Measurements from ENCODE around the gene RBFA. TPM values are rescaled to one million over a fixed set of nuclear protein-coding genes. Genes with fewer than 3 reads are reported as not detected.

The RBFA gene
- total and polyA plus RNA-seq, 2 donors (not counting 3 experiments of a cell fraction or from before 2014, with no cell fraction given) = 27.4 to 34.8 TPM

DNA sequence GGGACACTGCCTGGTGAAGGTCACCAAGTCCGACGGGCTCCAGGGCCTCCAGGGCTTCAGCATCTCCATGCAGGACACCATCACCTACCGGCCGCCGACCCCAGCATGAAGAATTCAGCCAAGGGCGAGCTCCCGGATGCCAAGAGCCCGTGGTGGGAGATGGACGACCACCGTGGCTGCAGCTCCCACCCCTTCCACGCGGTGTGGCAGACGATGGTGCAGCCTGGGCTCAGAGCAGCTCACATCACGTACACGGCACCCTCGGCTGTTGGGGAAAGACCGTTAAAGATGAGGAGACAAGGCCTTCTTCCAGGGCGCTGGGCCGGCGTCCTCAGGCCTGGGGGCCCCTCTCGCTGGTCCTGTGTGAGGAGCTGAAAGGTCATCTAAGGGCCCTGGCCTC is 43.6 kb downstream of the RBFA start:
- H3K9me3 ChIP-seq (replicated peaks; ENCODE audit: control insufficient read depth, insufficient read depth, low read length) = no peaks in the 10 kb centered on the region
- no peaks in the 10 kb centered on the region for H3K79me2 ChIP-seq (ENCODE audit: control insufficient read depth, insufficient read depth, low read length)
- peaks cover 0 to 2% of the 10 kb centered on the region in 2 experiments for H3K27me3 ChIP-seq (ENCODE audit: control insufficient read depth in 2 of 2, insufficient read depth in 2 of 2, low read length in 2 of 2)
- dilution Hi-C loops (cut with MboI; ENCODE audit: extremely low pct_ligation_motif_present, low sequenced_read_pairs) = no loop called here
- H3K4me2 ChIP-seq (ENCODE audit: insufficient read depth, low read length) = no peak overlapping the region
- H3K36me3 ChIP-seq (ENCODE audit: control insufficient read depth in 2 of 2, extremely low read depth in 1 of 2, insufficient read depth in 2 of 2, low read length in 2 of 2) = no peaks in the 10 kb centered on the region
- no peak overlapping the region for H3K27ac ChIP-seq (ENCODE audit: insufficient read depth, low read depth, low read length)
- H4K20me1 ChIP-seq (replicated peaks; ENCODE audit: control insufficient read depth, extremely low read depth, insufficient read depth, low read length) = no peaks in the 10 kb centered on the region
- POLR2A ChIA-PET = no interaction called here
- CTCF ChIA-PET = no interaction called here
- no peaks in the 10 kb centered on the region for H3K4me1 ChIP-seq (ENCODE audit: control insufficient read depth, extremely low read depth, insufficient read depth, low read length)
- no peak overlapping the region for H2AFZ ChIP-seq (ENCODE audit: low read depth, low read length)
- no peak overlapping the region for H3K9ac ChIP-seq (replicated peaks; ENCODE audit: extremely low read depth, insufficient read depth, low read length)
- DNase-seq (ENCODE audit: low read depth, low spot score) (no peak), FAIRE-seq (no peak)
- no peak overlapping the region for H3K4me3 ChIP-seq (replicated peaks in 1 of 3; ENCODE audit: insufficient read depth in 1 of 3, low read depth in 1 of 3, low read length in 3 of 3)
- H3K9me1 ChIP-seq (replicated peaks; ENCODE audit: control insufficient read depth, extremely low read depth, insufficient read depth, low read length) = no peaks in the 10 kb centered on the region
- TF ChIP-seq GATA2 (IDR thresholded peaks at IDR 0.05; ENCODE audit: insufficient read depth, insufficient read length, low read depth, low read length) (no peak), MYC (IDR thresholded peaks at IDR 0.05; ENCODE audit: low read depth, low read length) (no peak), JUN (IDR thresholded peaks at IDR 0.05; ENCODE audit: borderline replicate concordance, insufficient read depth, insufficient read length, low read depth) (no peak), MAX (IDR thresholded peaks at IDR 0.05; ENCODE audit: insufficient read depth, insufficient read length) (no peak), POLR2AphosphoS5 (IDR thresholded peaks at IDR 0.05; ENCODE audit: insufficient read depth, low read depth, low read length) (no peak), POLR2A (IDR thresholded peaks at IDR 0.05; ENCODE audit: low read depth, low read length) (no peak), FOS (IDR thresholded peaks at IDR 0.05; ENCODE audit: borderline replicate concordance, insufficient read depth, low read length) (no peak), EZH2 (IDR thresholded peaks at IDR 0.05; ENCODE audit: borderline replicate concordance, low read depth, low read length, severe bottlenecking) (no peak), CTCF (IDR thresholded peaks at IDR 0.05; ENCODE audit: extremely low read depth in 1 of 2, insufficient read depth in 1 of 2, low read depth in 1 of 2, low read length in 2 of 2) (no peak)
- no TSS peak for BruUV-seq (replicated peaks)
- intact Hi-C loops (cut with micrococcal nuclease) = no loop called here

Other genes with a start within 250 kb of the RBFA start
- not detected in 2 replicates for gene KCNG2, start 236.5 kb upstream of the RBFA start, total RNA-seq
- gene KCNG2, start 236.5 kb upstream of the RBFA start, polyA plus RNA-seq = not detected in 2 replicates
- gene SLC66A2, start 82.8 kb upstream of the RBFA start, total RNA-seq = 32.5 and 35.2 TPM in 2 replicates
- 37.1 and 40.4 TPM in 2 replicates for gene SLC66A2, start 82.8 kb upstream of the RBFA start, polyA plus RNA-seq
- gene HSBP1L1, start 69.8 kb upstream of the RBFA start, total RNA-seq = 3.7 and 5.2 TPM in 2 replicates
- 5.6 and 7.1 TPM in 2 replicates for gene HSBP1L1, start 69.8 kb upstream of the RBFA start, polyA plus RNA-seq
- gene TXNL4A, start 45.9 kb upstream of the RBFA start, total RNA-seq = 147 and 148 TPM in 2 replicates
- gene TXNL4A, start 45.9 kb upstream of the RBFA start, polyA plus RNA-seq = 142 and 172 TPM in 2 replicates
- gene ADNP2, start 74.8 kb downstream of the RBFA start, total RNA-seq = 19.8 and 20.6 TPM in 2 replicates
- gene ADNP2, start 74.8 kb downstream of the RBFA start, polyA plus RNA-seq = 8.5 and 10.2 TPM in 2 replicates
- gene PARD6G, start 213.1 kb downstream of the RBFA start, total RNA-seq = 1.8 and 5.4 TPM in 2 replicates
- gene PARD6G, start 213.1 kb downstream of the RBFA start, polyA plus RNA-seq = 1.2 and 1.5 TPM in 2 replicates